GM19099 (cell line): ENCODE measurements around the gene SDSL.

ENCODE experiments used
- POLR2A ChIP-seq: IDR thresholded peaks from 3 replicates; pipeline ENCODE4 v1.6.1; 2011; ENCODE audit warnings: low read depth; ENCODE audit not compliant: insufficient read length; ENCODE audit errors: extremely low read depth

Gene SDSL

DNA sequence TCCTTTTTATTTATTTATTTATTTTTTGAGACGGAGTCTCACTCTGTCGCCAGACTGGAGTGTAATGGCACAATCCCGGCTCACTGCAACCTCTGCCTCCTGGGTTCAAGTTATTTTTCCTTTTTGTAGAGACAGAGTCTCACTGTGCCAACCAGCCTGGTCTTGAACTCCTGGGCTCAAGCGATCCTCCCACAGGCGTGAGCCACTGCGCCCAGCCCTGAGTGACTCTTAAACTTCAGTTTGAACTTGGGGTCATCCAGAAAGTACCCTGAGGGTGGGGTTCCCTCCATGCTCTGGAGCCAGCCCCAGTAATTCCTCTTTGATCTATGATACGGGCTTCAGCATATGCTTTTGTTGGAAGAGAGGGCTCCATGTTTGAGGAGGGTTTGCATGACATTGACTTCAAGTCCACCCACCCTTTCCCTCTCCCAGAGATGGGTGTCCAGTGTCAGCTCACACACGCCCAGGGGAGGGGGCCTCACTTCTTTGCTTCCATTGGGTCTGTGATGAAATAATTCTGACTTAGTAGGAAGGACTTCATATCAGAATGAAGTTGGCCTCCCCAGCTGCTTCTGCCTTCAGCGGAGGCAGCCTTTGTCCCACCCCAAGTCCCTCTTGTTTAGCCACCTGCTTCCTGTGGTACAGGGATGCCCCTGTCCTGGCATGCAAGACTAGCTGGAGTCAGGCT, 30.4 kb upstream of the SDSL start:
- TF ChIP-seq POLR2A, result no peak

DNA sequence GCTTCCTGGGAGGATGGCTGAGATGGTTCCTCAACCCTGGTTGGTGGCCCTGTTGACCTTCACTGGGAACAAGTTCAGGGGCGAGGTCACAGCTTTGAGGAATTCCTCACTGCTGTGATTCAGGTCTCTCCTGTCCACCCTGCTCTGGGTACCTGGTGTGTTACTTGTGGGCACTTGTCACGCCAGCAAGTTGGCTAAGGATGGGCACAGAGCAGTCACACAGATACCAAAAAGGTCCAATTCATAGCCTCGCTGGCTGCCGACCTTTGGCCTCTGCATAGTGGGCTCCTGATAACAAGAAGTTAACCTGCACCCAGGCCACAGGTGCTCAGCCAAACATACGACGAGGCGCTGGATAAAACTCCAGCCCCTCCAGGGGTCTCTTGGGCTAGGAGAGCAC, 29.7 kb upstream of the SDSL start:
- TF ChIP-seq POLR2A, result no peak

- no peak for TF ChIP-seq POLR2A
Measured at GRCh38 chr12:113392988-113393579, 29.1 kb upstream of the SDSL start.

- TF ChIP-seq POLR2A, result no peak
Measured at GRCh38 chr12:113393749-113394148, 28.4 kb upstream of the SDSL start.

DNA sequence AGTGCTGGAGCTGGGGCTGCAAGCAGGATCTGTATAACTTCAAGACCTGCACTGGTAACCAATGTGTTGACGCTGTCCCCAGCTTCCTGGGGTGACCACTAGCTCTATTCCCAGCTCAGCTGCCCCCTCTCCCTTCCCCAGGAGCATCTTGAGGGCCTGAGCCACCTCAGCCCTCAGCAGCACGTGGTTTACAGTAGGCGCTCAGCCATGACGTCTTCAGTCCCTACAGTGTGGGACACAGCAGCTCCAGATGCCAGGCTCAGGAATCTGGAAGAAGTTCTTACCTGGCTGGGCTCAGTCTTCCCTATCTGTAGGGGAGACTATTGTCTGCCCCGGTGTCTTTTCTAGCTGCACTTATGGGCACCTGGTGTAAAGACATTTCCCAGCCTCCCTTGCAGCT, 27.1 kb upstream of the SDSL start:
- TF ChIP-seq POLR2A, result no peak

GRCh38 chr12:113396200-113396599, 26.0 kb upstream of the SDSL start:
- no peak for TF ChIP-seq POLR2A

DNA sequence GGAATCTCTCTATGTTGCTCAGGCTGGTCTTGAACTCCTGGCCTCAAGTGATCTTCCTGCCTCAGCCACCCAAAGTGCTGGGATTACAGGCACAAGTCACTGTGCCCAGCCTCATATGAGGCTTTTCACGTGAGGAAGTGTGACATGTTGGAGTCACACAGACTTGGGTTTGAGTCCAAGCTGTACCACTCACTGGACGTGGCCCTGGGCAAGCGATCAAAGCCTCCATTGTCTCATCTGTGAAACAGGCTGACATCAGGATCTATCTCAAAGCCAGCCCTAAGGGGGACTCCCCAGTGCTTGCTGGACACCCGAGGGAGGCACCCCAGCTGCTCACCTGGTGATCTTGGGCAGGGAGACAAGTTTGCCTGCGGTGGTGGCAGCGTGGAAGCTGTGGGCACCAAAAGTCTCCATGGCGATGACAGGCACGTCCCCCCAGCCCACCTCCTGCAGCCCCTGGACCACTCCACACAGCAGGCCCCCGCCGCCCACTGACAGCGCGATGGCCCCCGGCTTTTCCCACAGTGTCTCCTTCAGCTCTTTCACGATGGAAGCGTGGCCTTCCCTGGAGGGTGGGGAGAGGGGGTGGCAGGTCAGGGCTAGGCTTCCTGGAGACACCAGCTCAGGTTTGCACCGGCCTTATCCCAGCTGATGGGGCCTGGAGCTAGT, 25.2 kb upstream of the SDSL start:
- no peak for TF ChIP-seq POLR2A

DNA sequence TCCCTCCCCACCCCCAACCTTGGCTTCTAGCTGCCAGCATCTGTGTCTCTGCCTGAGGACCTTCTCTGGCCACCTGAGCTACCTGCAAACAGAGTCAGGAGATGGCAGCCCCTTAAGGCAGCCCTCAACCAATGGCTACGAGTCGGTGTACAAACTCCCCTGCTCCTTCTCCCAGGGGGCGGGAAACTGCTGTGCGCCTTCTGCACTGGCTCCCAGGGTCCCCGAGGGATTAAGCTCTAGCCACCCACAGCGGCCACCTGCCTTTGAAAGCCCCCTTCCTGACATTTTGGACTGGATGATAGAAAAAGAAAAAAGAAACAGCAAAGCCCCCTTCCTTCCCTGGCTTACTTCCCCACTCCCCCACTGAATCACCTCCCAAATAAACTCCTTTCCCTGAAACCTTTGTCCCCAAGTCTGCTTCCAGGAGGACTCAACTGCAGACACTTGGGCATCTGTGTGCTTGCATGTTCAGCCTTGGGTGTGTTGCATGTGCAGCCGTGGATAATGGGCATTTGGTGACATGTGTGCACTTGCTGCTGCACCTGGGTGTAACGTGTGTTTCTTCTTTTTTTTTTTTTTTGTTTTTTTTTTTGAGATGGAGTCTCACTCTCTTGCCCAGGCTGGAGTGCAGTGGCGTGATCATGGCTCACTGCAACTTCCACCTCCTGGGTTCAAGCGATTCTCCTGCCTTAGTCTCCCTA, 24.5 kb upstream of the SDSL start:
- TF ChIP-seq POLR2A, result no peak

- no peak for TF ChIP-seq POLR2A
Measured at GRCh38 chr12:113398346-113399290, 23.6 kb upstream of the SDSL start.

GRCh38 chr12:113399490-113399889, 22.7 kb upstream of the SDSL start:
- no peak for TF ChIP-seq POLR2A

GRCh38 chr12:113400362-113400761, 21.8 kb upstream of the SDSL start:
- TF ChIP-seq POLR2A, result no peak

- no peak for TF ChIP-seq POLR2A
Measured at GRCh38 chr12:113401066-113402000, 20.8 kb upstream of the SDSL start.

DNA sequence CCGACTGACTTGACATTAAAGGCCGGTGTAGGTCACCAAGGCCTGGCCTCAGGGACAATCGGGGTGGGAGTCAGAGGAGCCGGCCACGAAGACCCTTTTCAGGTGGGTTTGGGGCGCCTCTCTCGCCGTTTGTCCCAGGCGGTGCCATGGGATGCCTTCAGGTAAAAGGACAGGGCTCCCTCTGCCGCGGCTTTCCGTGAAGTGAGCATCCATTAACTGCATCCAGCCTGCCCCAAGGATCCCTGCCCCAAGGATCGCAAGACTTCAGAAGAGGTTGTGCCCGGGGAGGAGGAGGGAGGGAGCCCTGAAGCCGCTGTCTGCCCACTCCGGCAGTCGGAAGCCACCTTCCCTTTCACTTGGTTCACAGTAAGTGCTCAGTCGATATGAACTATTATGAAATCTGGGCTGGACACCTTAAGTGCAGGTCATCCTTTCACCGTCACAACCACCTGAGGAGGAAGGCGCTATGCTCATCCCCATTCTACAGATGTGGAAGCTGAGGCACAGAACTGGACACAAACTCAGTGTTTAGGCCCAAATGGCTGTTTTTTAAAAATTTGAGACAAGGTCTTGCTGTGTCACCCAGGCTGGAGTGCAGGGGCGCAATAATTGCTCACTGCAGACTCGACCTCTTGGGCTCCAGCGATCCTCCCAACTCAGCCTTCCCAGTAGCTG, 19.5 kb upstream of the SDSL start:
- TF ChIP-seq POLR2A, result no peak
